PFSK-1 (cell line): Measurements from ENCODE around the gene HSPA12A.

Experiments
- POLR2AphosphoS5 ChIP-seq: IDR thresholded peaks from 2 replicates; pipeline ENCODE4 v1.6.1; 2012; ENCODE audit warnings: low read depth, mild to moderate bottlenecking, control low read depth, low read length, moderate library complexity
- TAF1 ChIP-seq: IDR thresholded peaks from 2 replicates; pipeline ENCODE4 v1.6.1; 2012; ENCODE audit warnings: low read length, control low read depth, borderline replicate concordance; ENCODE audit not compliant: insufficient read depth

DNA sequence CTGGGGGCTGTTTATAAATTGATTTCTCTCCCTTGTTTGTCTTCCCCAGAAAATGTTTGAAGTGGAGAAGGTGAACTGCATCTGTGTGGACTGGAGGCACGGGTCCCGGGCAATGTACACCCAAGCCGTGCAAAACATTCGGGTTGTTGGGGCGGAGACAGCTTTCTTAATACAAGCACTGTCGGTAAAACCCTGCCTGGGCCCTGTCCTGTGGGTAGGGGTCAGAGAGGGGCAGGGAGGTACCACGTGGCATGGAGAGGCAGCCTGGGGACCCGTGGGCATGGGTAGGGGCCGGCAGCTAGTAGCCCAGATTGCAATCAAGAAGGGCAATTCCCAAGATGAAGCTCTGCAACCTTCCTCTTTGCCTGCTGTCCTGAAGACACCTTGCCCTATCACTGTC lies 115.6 kb downstream of the HSPA12A start:
- TF ChIP-seq POLR2AphosphoS5 (no peak), TAF1 (no peak)
